SH-SY5Y (cell line): Measurements from ENCODE around the gene SDK1.

Experiments used
- GATA2 ChIP-seq: IDR thresholded peaks from 2 replicates; pipeline ENCODE4 v1.6.1; 2011; ENCODE audit warnings: mild to moderate bottlenecking, low read depth, low read length
- GATA3 ChIP-seq: IDR thresholded peaks from 2 replicates; pipeline ENCODE4 v1.6.1; 2011; ENCODE audit warnings: low read depth, mild to moderate bottlenecking, low read length, moderate library complexity

DNA sequence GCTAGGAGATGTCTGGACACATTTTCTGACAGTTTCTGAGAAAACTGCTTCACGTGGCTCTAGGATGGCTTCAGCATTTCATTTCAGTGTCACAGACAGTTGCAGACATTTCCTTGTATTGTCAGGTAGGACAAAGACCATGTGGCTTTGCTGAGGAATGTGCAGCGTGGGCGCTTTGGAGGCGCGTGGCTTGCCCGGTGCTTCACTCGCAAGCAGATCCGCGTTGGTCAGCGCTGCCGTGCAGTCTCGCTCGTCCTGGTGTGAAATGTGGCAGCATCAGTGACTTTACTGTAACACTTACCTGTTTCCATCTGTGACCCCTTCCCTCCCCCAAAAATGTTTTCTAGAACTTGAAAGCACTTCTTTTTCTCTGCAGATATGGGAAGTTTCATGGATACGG is 340.5 kb downstream of the SDK1 start:
- TF ChIP-seq GATA2, result no peak
- TF ChIP-seq GATA3, result no peak
